ENCODE results near the gene LITAFD. TPM values are rescaled to one million over a fixed set of nuclear protein-coding genes. Genes with fewer than 3 reads are reported as not detected.
"Not testable (repeated sequence)": the region's sequence is repeated elsewhere in the genome, so short reads cannot be mapped to it uniquely, and the experiment has no call there.

Gene LITAFD
- total RNA-seq: not detected

DNA sequence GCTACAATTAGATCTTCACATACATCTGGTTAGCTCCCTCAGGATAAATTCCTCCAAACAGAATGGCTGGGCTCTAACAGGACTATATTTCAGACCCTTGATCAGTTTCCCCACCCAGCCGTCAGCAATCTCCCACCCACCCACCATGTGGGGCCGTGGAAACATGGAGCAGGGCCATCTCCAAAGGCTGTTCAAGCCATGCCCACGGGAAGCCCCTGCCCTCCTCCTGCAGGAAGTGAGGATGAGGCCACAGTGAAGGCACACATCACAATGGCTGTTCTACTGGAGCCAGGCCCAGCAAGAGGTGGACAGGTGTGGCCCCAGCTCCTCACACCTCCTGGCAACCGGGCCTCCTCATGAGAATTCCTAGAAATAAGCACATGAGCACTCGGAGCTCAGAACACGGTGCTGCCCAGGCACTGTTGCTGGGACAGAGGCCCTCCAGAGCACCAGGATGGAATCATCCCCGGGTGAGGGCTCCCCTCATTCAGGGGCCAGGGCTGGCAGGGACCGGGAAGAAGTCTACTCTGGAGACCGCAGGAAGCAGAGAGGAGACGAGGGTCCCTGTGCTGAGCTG is at the start of gene LITAFD:
TSS of gene LITAFD (plus strand) at position 311 of the 577 bp plus-strand sequence. CDS start 2,005 bp downstream, outside the sequence.
- Histone ChIP-seq H3K4me3 (replicated peaks in 1 of 3) (no peak within 1 kb of the TSS), H3K27me3 (no peaks in the 10 kb centered on the region), H3K9me3 (no peaks in the 10 kb centered on the region), H3K4me1 (peaks cover 0 to 18% of the 10 kb centered on the region in 2 donors), H3K27ac (no peak within 1 kb of the TSS), H3K36me3 (no peaks in the 10 kb centered on the region)
- TF ChIP-seq, protein P1, sequence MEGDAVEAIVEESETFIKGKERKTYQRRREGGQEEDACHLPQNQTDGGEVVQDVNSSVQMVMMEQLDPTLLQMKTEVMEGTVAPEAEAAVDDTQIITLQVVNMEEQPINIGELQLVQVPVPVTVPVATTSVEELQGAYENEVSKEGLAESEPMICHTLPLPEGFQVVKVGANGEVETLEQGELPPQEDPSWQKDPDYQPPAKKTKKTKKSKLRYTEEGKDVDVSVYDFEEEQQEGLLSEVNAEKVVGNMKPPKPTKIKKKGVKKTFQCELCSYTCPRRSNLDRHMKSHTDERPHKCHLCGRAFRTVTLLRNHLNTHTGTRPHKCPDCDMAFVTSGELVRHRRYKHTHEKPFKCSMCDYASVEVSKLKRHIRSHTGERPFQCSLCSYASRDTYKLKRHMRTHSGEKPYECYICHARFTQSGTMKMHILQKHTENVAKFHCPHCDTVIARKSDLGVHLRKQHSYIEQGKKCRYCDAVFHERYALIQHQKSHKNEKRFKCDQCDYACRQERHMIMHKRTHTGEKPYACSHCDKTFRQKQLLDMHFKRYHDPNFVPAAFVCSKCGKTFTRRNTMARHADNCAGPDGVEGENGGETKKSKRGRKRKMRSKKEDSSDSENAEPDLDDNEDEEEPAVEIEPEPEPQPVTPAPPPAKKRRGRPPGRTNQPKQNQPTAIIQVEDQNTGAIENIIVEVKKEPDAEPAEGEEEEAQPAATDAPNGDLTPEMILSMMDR (IDR thresholded peaks at IDR 0.05): no peak
- no peak for TF ChIP-seq POLR2A (IDR thresholded peaks at IDR 0.05)
- 80 to 94% methylated on average over 5 to 10 of the region's 10 CpGs for WGBS, 2 donors
- DNase-seq: no peak
- intact Hi-C loops (cut with DNase I): loop anchor here (5.0 to 10.0 kb wide), 3 partner anchors 83 to 225 kb away; partner anchors contain the start of genes PMM2, TMEM186 and USP7

DNA sequence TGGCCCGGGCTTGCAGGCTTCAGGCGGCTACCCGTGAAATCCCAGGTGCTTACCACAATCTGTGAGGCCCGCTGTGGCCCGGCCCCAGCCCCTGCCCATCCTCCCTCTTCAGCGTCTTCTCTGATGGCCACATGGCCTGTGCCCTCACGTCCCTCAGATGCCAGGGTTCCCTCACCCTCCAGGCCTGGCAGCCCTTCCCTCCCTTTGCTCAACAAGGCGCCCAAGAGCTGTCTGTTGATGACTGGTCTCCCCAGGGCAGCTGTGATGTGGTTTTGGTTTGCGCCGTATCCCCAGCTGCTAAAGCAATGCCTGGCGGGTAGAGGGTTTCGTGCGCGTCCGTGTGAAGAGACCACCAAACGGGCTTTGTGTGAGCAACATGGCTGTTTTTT is 49.4 kb upstream of the LITAFD start:
- Histone ChIP-seq H3K27me3 (no peaks in the 10 kb centered on the region), H3K27ac (no peak overlapping the region), H3K4me3 (replicated peaks in 1 of 3) (no peak overlapping the region), H3K9me3 (no peaks in the 10 kb centered on the region), H3K4me1 (no peaks in the 10 kb centered on the region), H3K36me3 (peaks cover 8 to 12% of the 10 kb centered on the region in 2 donors)
- TF ChIP-seq, protein P1 (IDR thresholded peaks at IDR 0.05): no peak
- TF ChIP-seq POLR2A (IDR thresholded peaks at IDR 0.05): no peak
- intact Hi-C loops (cut with DNase I): no loop called here
- 82 to 85% methylated on average over 16 of the region's 16 CpGs for WGBS, 2 donors
- no peak for DNase-seq

DNA sequence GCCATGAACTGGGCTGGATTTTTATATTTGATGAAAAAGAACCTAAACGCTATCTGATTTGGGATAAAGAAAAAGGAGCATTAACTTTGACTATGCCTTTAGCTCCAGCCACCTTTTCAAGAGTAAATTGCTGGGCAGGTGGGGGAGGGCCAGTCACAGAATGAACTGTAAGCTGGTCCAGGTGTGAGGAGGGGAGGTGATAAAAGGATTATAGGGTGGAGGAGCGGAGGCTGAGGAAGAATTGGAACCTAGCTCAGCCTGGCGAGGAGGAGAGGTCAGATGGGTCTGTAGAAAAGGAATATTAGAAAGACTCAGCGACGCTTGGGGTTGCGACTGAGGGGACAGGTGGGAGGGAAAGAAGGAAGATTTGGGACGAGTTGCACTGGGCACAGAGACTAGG is 45.4 kb upstream of the LITAFD start:
- WGBS, 2 donors: 80 to 84% methylated on average over 7 of the region's 7 CpGs
- H3K4me1 ChIP-seq; H3K27me3 ChIP-seq; H3K36me3 ChIP-seq; H3K27ac ChIP-seq; H3K4me3 ChIP-seq (replicated peaks in 1 of 3); DNase-seq; H3K9me3 ChIP-seq; intact Hi-C loops (cut with DNase I): not testable (repeated sequence)

DNA sequence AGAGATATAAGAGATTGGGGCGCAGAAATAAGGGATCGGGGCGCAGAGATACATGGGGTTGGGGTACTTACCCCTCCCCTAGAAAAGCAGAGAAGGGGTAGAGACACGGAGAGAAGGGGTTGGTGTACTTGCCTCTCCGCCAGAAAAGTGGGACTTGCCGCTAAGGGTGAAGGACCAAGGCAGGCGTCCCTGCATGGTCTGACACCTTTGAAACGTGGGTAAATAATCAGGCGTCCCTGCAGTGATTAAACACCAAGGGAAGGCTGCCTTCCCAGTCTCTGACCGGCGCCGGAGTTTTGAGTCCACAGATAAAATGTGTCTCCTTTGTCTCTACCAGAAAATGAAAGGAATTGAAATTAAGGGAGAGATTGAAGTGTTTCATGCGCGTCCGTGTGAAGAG is 44.6 kb upstream of the LITAFD start:
- intact Hi-C loops (cut with DNase I): not testable (repeated sequence)

DNA sequence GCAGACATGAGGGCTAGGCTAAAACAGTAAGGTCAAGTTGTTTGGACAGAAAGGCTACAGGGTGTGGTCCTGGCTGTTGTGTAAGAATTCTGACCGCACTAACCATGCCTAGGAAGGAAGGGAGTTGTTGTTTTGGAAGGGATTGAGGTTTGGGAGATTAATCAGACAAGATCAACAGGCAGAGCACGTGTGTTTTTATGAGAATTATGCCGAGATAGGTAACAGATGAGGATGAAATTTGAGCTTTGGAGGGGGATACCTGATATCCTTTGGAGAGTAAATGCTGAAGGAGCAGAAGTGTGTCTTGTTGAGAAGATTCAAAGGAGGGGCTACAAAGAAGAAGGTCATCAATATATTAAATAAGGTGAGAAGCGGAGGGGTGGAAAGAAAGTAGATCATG is 40.1 kb upstream of the LITAFD start:
- H3K4me3 ChIP-seq (replicated peaks in 1 of 3); H3K27ac ChIP-seq; H3K27me3 ChIP-seq; H3K4me1 ChIP-seq; H3K36me3 ChIP-seq; DNase-seq; H3K9me3 ChIP-seq; intact Hi-C loops (cut with DNase I): not testable (repeated sequence)
- WGBS, 2 donors: 65 to 74% methylated on average over 4 of the region's 4 CpGs

More for the DNA sequence above, 44.6 kb upstream of the LITAFD start:
- not testable (repeated sequence) for H3K4me3 ChIP-seq (replicated peaks in 1 of 3); H3K27ac ChIP-seq; DNase-seq; H3K27me3 ChIP-seq; H3K4me1 ChIP-seq; H3K9me3 ChIP-seq; H3K36me3 ChIP-seq
- WGBS, 2 donors: 84 to 85% methylated on average over 15 of the region's 15 CpGs

DNA sequence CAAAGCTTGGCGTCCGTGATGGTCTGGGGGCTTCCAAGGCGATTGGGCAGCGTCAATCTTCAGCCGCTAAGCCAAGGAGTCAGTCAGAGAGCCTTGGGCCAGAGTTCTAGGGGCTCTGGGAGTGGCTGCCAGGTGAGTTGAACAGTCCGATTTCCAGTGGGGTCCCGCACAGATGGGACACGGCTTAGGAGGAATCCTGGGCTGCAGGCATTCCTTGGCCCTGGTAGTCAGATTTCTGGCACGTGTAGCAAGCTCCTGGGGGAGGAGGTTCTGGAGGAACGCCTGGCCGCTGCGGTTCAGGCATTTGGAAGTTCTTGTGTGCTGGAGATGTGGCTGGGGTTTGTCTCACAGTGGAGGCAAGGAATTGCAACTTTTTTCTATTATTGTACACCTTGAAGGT is 38.9 kb upstream of the LITAFD start:
- H3K36me3 ChIP-seq; H3K9me3 ChIP-seq; intact Hi-C loops (cut with DNase I); H3K4me3 ChIP-seq (replicated peaks in 1 of 3); H3K27ac ChIP-seq; H3K27me3 ChIP-seq; DNase-seq; H3K4me1 ChIP-seq: not testable (repeated sequence)
- WGBS, 2 donors: 67 to 79% methylated on average over 11 of the region's 12 CpGs

DNA sequence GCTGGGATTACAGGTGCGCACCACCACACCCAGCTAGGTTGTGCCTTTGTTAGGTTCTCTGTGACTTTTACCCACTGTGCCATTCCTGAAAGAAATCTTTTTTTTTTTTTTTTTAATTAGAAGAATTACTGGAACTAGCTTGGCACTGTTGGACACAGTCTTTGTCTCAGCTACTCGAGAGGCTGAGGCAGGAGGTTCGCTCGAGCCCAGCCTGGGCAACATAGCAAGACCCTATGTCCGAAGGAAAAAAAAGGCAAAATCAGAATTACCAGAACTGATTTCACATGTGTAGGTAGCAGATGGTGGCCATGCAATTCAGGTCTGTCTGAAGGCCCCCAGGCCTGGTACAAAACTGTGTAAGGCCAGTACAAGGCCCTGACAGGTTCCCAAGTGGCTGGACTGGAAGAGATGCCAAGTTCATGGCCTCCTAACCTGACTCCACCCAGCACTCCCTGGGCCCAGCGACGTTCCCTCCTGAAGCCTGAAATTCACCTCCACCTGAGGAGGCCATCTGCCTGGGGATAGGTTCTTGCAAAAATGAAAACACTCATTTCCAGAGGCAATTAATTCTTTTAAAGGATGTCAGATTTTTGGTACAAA is 36.4 kb upstream of the LITAFD start:
- no peak for TF ChIP-seq POLR2A (IDR thresholded peaks at IDR 0.05)
- TF ChIP-seq, protein P1 (IDR thresholded peaks at IDR 0.05): no peak
- H3K27me3 ChIP-seq: no peaks in the 10 kb centered on the region
- no peaks in the 10 kb centered on the region for H3K9me3 ChIP-seq
- intact Hi-C loops (cut with DNase I): no loop called here
- H3K4me3 ChIP-seq (replicated peaks in 1 of 3): no peak overlapping the region
- peaks cover 14 to 20% of the 10 kb centered on the region in 2 donors for H3K36me3 ChIP-seq
- 92 to 94% methylated on average over 7 of the region's 7 CpGs for WGBS, 2 donors
- H3K4me1 ChIP-seq: peaks cover 0 to 7% of the 10 kb centered on the region in 2 donors
- H3K27ac ChIP-seq: no peak overlapping the region
- no peak for DNase-seq
